Measurements from ENCODE around the gene CLIP1.
A peak's percentile ranks its signal among the peaks of the same experiment; 100 is the strongest.
"Not testable (repeated sequence)": the region's sequence is repeated elsewhere in the genome, so short reads cannot be mapped to it uniquely, and the experiment has no call there.

CLIP1 gene

DNA sequence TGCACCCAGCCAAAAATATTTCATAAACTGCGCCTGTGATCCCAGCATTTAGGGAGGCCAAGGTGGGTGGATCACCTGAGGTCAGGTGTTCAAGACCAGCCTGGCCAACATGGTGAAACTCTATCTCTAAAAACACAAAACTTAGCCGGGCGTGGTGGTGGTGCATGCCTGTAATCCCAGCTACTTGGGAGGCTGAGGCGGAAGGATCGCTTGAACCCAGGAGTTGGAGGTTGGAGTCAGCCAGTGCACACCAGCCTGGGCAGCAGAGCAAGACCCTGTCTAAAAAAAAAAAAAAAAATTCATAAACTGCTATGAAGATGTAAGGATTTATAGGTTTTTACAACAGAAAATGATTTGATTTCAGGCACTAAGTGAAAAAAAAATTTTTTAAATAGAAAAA lies 6.6 kb upstream of the CLIP1 start:
- not testable (repeated sequence) for DNase-seq

DNA sequence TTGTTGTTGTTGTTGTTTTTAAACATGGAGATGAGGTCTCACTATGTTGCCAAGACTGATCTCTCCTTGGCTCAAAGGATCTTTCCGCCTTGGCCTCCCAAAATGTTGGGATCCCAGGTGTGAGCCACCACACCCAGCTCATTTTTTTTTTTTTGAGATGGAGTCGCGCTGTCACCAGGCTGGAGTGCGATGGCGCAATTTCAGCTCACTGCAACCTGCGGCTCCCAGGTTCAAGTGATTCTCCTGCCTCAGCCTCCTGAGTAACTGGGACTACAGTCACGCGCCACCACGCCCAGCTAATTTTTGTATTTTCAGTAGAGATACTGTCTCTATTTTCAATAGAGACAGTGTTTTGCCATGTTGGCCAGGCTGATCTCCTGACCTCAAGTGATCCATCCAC lies 4.9 kb upstream of the CLIP1 start:
- DNase-seq, result no peak

- DNase-seq, result peak in 1 of 2 experiments; percentile 45
Measured at GRCh38 chr12:122423258-122424165, 1.0 kb upstream of the CLIP1 start.

DNA sequence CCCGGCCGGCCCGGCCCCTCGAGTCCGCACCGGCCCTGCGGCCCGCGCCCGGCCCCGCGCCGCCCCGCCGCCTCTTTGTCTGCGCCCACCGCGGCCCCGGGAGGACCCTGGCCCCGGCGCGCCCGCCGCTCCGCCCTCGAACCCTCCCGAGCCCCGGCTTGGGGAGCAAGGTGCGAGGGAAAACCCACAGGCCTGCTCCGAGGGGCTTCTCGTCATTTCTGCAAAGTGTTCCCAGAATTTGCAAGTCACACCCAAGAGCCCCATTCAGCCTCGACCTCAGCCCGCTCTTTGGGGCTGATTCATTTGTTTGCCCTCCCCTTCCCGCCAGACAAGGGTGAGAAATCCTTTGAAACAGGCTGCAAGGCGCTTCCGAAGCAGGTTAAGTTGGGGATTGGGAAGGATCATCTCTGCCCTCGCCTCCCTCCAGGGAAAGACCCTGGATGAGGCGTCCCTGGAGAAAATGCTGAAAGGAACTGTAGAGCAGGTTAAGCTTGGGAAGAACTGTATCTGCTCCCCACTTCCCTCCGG lies 325 bp upstream of the CLIP1 start:
- peak; percentile 74 to 76 for DNase-seq

GRCh38 chr12:122421187-122421820 lies 1.2 kb downstream of the CLIP1 start:
- no peak for DNase-seq

- DNase-seq, result peak in 1 of 2 experiments; percentile 39
Measured at GRCh38 chr12:122420471-122421162, 1.9 kb downstream of the CLIP1 start.

GRCh38 chr12:122419094-122419493 lies 3.4 kb downstream of the CLIP1 start:
- DNase-seq, result not testable (repeated sequence)

DNA sequence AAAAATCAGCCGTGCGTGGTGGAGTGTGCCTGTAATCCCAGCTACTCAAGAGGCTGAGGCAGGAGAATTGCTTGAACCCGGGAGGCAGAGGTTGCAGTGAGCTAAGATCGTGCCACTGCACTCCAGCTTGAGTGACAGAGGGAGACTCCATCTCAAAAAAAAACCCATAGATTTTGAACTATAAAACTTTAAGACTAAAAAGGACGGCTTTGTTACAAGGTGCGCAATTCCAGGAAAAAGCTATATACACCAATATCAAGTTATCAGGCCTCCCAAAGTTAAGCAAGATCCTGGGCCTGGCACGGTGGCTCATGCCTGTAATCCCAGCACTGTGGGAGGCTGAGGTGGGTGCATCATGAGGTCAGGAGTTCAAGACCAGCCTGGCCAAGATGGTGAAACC lies 6.8 kb downstream of the CLIP1 start:
- DNase-seq, result not testable (repeated sequence)

- DNase-seq, result no peak
Measured at GRCh38 chr12:122413516-122414404, 8.7 kb downstream of the CLIP1 start.

- no peak for DNase-seq
Measured at GRCh38 chr12:122412851-122413433, 9.5 kb downstream of the CLIP1 start.

- no peak for DNase-seq
Measured at GRCh38 chr12:122411537-122411936, 10.9 kb downstream of the CLIP1 start.

GRCh38 chr12:122407208-122407607 lies 15.3 kb downstream of the CLIP1 start:
- DNase-seq, result no peak

GRCh38 chr12:122406701-122407164 lies 15.7 kb downstream of the CLIP1 start:
- no peak for DNase-seq

DNA sequence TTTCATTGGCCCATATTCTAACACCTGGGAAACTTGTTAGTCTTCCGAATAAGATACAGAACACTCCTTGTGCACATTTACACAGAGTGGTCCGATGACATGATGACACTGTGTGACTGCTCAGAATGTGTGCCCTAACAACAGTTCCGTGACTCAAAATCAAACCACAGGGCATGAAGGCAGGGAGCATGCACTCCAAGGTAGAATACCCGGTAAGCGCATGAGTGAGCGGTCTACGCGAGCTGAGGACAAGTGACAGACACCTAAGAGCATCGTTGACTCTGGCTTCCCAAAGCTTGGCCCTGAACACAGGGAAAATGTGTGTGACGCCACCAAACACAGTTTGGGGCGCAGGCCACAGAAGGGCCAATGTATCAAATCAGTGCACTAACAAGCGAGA lies 18.6 kb downstream of the CLIP1 start:
- no peak for DNase-seq

GRCh38 chr12:122403115-122403770 lies 19.2 kb downstream of the CLIP1 start:
- no peak for DNase-seq

GRCh38 chr12:122402264-122402663 lies 20.2 kb downstream of the CLIP1 start:
- no peak for DNase-seq

GRCh38 chr12:122399592-122400373 lies 22.7 kb downstream of the CLIP1 start:
- peak; percentile 61 to 64 for DNase-seq

DNA sequence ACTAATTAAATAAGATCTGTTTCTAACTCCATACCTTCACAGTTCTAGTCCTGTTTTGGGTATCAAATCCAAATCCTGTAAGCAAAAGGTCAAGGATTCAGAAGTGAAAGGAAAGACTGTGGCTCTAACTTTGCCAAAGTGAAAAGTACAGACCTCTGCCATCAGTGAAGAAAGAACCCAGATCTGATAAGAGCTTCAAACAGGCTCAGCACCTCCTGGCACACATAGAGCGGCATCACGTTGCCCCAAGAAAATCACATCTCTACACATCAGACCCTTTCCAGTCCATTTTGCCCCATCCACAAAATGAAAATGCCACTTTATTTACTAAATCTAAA lies 23.2 kb downstream of the CLIP1 start:
- DNase-seq, result no peak

DNA sequence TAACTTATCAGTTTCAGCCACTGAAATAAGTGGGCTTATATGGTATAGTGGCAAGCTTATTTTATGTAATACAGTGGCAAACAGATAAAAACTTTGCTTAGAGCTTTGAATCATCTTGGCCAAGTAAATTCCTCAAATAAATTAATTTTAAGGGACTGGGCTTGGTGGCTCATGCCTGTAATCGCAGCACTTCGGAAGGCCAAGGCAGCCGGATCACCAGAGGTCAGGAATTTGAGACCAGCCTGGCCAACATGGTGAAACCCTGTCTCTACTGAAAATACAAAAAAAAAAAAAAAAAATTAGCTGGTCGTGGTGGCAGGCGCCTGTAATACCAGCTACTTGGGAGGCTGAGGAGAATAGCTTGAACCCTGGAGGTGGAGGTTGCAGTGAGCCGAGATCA lies 24.5 kb downstream of the CLIP1 start:
- not testable (repeated sequence) for DNase-seq

- DNase-seq, result no peak
Measured at GRCh38 chr12:122395319-122395718, 27.1 kb downstream of the CLIP1 start.
